Heart left ventricle (tissue), 16 donors: ENCODE measurements around the gene COL16A1. TPM values are rescaled to one million over a fixed set of nuclear protein-coding genes. Genes with fewer than 3 reads are reported as not detected.

Experiments
- ATAC-seq, 4 donors: fragments of 200-7000 bp; cut with Tn5 transposase; one replicate each; pipeline ENCODE4 v1.9.1; 2020 to 2022; ENCODE audit warnings: moderate library complexity in 4 of 4, mild to moderate bottlenecking in 3 of 4, moderate number of reproducible peaks in 1 of 4
- DNase-seq, 5 donors: peaks; one replicate each; pipeline ENCODE4 v3.0.0-alpha.2; 2020
- H3K27ac ChIP-seq, 12 donors: fragments of 200-600 bp; sonication (generic) in 4 of 12; one replicate each; pipeline versions ENCODE4 v1.5.0 to v1.8.0; 2016 to 2022; ENCODE audit warnings: mild to moderate bottlenecking in 2 of 12
- H3K27me3 ChIP-seq, 9 donors: fragments of 200-600 bp; sonication (generic) in 2 of 9; one replicate each; pipeline versions ENCODE4 v1.5.1 to v1.8.0; 2016 to 2022; ENCODE audit warnings: mild to moderate bottlenecking in 3 of 9
- H3K36me3 ChIP-seq, 9 donors: fragments of 200-600 bp; sonication (generic) in 2 of 9; one replicate each; pipeline versions ENCODE4 v1.5.0 to v1.8.0; 2018 to 2022; ENCODE audit warnings: mild to moderate bottlenecking in 2 of 9
- H3K4me1 ChIP-seq, 12 donors: fragments of 200-600 bp; sonication (generic) in 4 of 12; one replicate each; pipeline versions ENCODE4 v1.5.0 to v1.8.0; 2016 to 2022; ENCODE audit warnings: mild to moderate bottlenecking in 3 of 12
- H3K4me3 ChIP-seq, 12 donors: fragments of 200-600 bp; sonication (generic) in 4 of 12; one replicate each; pipeline versions ENCODE4 v1.5.0 to v1.8.0; 2017 to 2022; ENCODE audit warnings: mild to moderate bottlenecking in 9 of 12, moderate library complexity in 4 of 12
- H3K9me3 ChIP-seq, 12 donors: fragments of 200-600 bp; sonication (generic) in 4 of 12; one replicate each; pipeline versions ENCODE4 v1.5.0 to v1.8.0; 2016 to 2022; ENCODE audit warnings: mild to moderate bottlenecking in 1 of 12
- POLR2A ChIP-seq, 2 donors: fragments of 450-650 bp; IDR thresholded peaks; one replicate each; pipeline ENCODE4 v1.6.1; 2017; ENCODE audit warnings: antibody characterized with exemption in 2 of 2, mild to moderate bottlenecking in 2 of 2, moderate library complexity in 2 of 2
- WGBS, 4 donors: extraction: QIAGEN DNeasy Blood & Tissue Kit in 2 of 4; methylation state at CpG; one replicate each; pipeline versions ENCODE4 v1.1.5 to v1.1.7; 2013 to 2018; 5-methylcytosine and 5-hydroxymethylcytosine counted together
- intact Hi-C, 10 donors: fragments of 100-400 bp; cut with DNase I; formaldehyde crosslinking; loops; one replicate each; pipeline versions ENCODE4 v1.11.1 to v1.14.2; 2022
- polyA plus RNA-seq, 2 donors: library from polyadenylated mRNA; stranded (reverse); fragments of 200-250 nt; gene quantifications; one replicate each; pipeline ENCODE4 v1.2.3, GENCODE V29; 2013
- total RNA-seq, 9 donors: library from RNA; depleted of rRNA in 2 of 9; stranded (reverse); fragments of >200 nt in 2 of 9; fragmentation: NEBNext Ultra II Directional in 3 of 9; extraction: Animal tissue kit (Norgen Biotek cat#: 25700) in 3 of 9; gene quantifications; one replicate each; pipeline versions ENCODE4 v1.1.0 to v1.2.4, GENCODE V29; 2016 to 2023
- TF ChIP-seq, protein P1 (sequence below), 12 donors: fragments of 200-600 bp; sonication (generic) in 4 of 12; IDR thresholded peaks; one replicate each; pipeline versions ENCODE4 v1.5.0 to v1.8.0; 2018 to 2022; ENCODE audit warnings: antibody characterized with exemption in 12 of 12, mild to moderate bottlenecking in 5 of 12
- donor health status: ischemic (EF 13 %, LVEDD 7.1; RV severe dilation, severe dysfunction).
- donor health status: healthy with polysubstance abuse.
- donor health status: DM: no; HTN: yes; CAD: no.
- donor health status: DM: no; HTN: no; CAD: no.
- donor health status: ischemic (EF 25% LVEDD 6.9; RV normal size, moderate dysfunction).
- donor health status: ischemic (EF 25% LVEDD 5.7; RV mildly dilated, moderate dysfunction).
- donor health status: healthy.
- donor health status: DM: yes; HTN: yes; CAD: no.
- donor health status: ischemic (EF 35%, LVEDD 5.7; RV mildly dilated, moderate dysfunction).
- donor health status: nonischemic (EF 11% LVEDD 7.7; RV severe dilation, severe dysfunction).
- donor health status: DM: yes; HTN: yes; CAD: no.
- donor health status: PGD.
- donor health status: ischemic (EF 29% LVEDD 5.4; RV normal size, mild dysfunction).
- donor health status: nonischemic (EF 23%, LVEDD 6.1; RV moderate dilation, normal function).

Gene COL16A1
- total and polyA plus RNA-seq, 11 donors = 7.5 to 24.1 (median 13.1) TPM

GRCh38 chr1:31615939-31616338 lies 87.9 kb downstream of the COL16A1 start:
- H3K9me3 ChIP-seq = no peaks in the 10 kb centered on the region
- 77 to 92% (median 87%) methylated on average over 2 of the region's 2 CpGs for WGBS, 4 donors
- no peak overlapping the region for H3K27ac ChIP-seq
- H3K27me3 ChIP-seq = peaks cover 0 to 29% (median 4%) of the 10 kb centered on the region in 9 donors
- DNase-seq = no peak
- TF ChIP-seq, protein P1, sequence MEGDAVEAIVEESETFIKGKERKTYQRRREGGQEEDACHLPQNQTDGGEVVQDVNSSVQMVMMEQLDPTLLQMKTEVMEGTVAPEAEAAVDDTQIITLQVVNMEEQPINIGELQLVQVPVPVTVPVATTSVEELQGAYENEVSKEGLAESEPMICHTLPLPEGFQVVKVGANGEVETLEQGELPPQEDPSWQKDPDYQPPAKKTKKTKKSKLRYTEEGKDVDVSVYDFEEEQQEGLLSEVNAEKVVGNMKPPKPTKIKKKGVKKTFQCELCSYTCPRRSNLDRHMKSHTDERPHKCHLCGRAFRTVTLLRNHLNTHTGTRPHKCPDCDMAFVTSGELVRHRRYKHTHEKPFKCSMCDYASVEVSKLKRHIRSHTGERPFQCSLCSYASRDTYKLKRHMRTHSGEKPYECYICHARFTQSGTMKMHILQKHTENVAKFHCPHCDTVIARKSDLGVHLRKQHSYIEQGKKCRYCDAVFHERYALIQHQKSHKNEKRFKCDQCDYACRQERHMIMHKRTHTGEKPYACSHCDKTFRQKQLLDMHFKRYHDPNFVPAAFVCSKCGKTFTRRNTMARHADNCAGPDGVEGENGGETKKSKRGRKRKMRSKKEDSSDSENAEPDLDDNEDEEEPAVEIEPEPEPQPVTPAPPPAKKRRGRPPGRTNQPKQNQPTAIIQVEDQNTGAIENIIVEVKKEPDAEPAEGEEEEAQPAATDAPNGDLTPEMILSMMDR (IDR thresholded peaks at IDR 0.05) = no peak
- no peak for TF ChIP-seq POLR2A (IDR thresholded peaks at IDR 0.05)
- H3K4me3 ChIP-seq = no peak overlapping the region
- ATAC-seq = no peak
- peaks cover 0 to 31% (median 10%) of the 10 kb centered on the region in 12 donors for H3K4me1 ChIP-seq
- intact Hi-C loops = no loop called here
- no peaks in the 10 kb centered on the region for H3K36me3 ChIP-seq

DNA sequence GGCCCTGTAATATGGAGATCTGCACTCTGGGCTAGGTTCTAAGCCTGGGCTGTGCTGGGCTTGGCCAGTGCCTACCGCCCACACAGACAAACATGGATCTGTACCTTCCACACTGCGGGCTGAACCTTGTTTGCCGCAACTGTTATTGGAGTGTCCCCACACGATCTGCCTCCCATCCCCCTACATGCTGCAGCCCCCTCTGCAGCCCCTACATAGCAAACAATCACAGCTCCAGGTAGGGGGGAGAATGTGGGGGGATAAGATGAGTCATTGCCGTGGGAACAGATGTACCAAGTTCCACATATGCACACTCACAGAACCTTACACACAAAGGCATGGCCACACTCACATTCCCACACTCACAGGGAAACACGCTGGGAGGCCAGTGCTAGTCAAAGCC lies 88.4 kb downstream of the COL16A1 start:
- Histone ChIP-seq H3K36me3 (no peaks in the 10 kb centered on the region), H3K4me3 (no peak overlapping the region), H3K4me1 (peaks cover 0 to 31% (median 10%) of the 10 kb centered on the region in 12 donors), H3K9me3 (no peaks in the 10 kb centered on the region), H3K27me3 (peaks cover 0 to 29% (median 4%) of the 10 kb centered on the region in 9 donors), H3K27ac (no peak overlapping the region)
- intact Hi-C loops = no loop called here
- TF ChIP-seq, protein P1 (IDR thresholded peaks at IDR 0.05) = no peak
- TF ChIP-seq POLR2A (IDR thresholded peaks at IDR 0.05) = no peak
- DNase-seq = no peak
- ATAC-seq = no peak
- 95 to 100% (median 96%) methylated on average over 6 of the region's 6 CpGs for WGBS, 4 donors

GRCh38 chr1:31614414-31615005 lies 89.3 kb downstream of the COL16A1 start:
- WGBS, 4 donors = 77 to 83% (median 79%) methylated on average over 8 of the region's 8 CpGs
- TF ChIP-seq POLR2A (IDR thresholded peaks at IDR 0.05) = no peak

DNA sequence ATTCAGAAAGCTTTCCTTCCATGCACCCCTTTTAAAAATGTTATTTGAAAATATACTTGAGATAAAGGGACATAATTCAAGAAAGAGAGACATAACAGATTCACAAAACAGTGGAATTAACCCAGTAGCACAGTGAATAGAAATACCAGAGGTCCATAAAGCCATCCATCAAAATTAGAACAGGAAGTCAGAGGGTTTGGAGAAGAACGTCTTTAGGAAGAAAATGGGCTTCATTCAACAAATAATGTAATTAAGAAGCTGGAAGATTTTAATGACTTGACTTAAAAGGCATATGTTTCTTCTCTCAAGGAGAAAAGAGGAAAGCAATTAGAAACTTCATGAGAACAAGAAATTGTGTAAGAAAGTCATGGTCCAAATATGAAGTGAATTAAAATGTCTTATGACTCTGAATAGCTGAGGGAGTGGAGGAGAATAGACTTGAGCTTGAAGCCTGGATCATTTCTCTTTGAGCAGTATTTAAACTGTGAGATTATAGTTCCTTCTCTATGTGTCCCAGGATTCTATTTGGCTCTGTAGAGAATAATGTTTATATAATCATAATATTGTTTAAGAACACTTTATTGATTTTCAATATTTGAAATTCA lies 94.2 kb downstream of the COL16A1 start:
- no peak for ATAC-seq
- 32 to 43% (median 39%) methylated on average over 1 of the region's 1 CpG for WGBS, 4 donors
- Histone ChIP-seq H3K36me3 (no peaks in the 10 kb centered on the region), H3K4me1 (peaks cover 0 to 11% (median 0%) of the 10 kb centered on the region in 12 donors), H3K27me3 (no peaks in the 10 kb centered on the region), H3K9me3 (no peaks in the 10 kb centered on the region), H3K4me3 (no peak overlapping the region), H3K27ac (no peak overlapping the region)
- intact Hi-C loops = no loop called here
- TF ChIP-seq, protein P1 (IDR thresholded peaks at IDR 0.05) = no peak
- no peak for TF ChIP-seq POLR2A (IDR thresholded peaks at IDR 0.05)
- DNase-seq = no peak

More at GRCh38 chr1:31614414-31615005, 89.3 kb downstream of the COL16A1 start:
- intact Hi-C loops = no loop called here
- Histone ChIP-seq H3K27me3 (peaks cover 0 to 29% (median 4%) of the 10 kb centered on the region in 9 donors), H3K4me3 (no peak overlapping the region), H3K27ac (no peak overlapping the region), H3K9me3 (no peaks in the 10 kb centered on the region), H3K36me3 (no peaks in the 10 kb centered on the region), H3K4me1 (peaks cover 0 to 31% (median 10%) of the 10 kb centered on the region in 12 donors)
- ATAC-seq = no peak
- no peak for DNase-seq
